NCI-H446 (cell line): ENCODE measurements around the gene ALAD.

ENCODE experiments used
- DNase-seq, 2 experiments: peaks; one replicate each; lab custom pipeline; 2025; lab: John Stamatoyannopoulos, UW

ALAD gene

GRCh38 chr9:113349066-113349444, 52.0 kb downstream of the ALAD start:
- DNase-seq: no peak

GRCh38 chr9:113348437-113348836, 52.6 kb downstream of the ALAD start:
- no peak for DNase-seq

GRCh38 chr9:113345671-113346070, 55.4 kb downstream of the ALAD start:
- no peak for DNase-seq

- DNase-seq: no peak
These were observed 55.9 kb downstream of the ALAD start for GRCh38 chr9:113345190-113345589.

GRCh38 chr9:113343732-113344231, 57.3 kb downstream of the ALAD start:
- peak in 1 of 2 experiments; percentile 37 for DNase-seq

- DNase-seq: no peak
These were observed 59.2 kb downstream of the ALAD start for GRCh38 chr9:113341712-113342410.

GRCh38 chr9:113340011-113340699, 60.9 kb downstream of the ALAD start, which contains the start of gene WDR31:
TSS of gene WDR31 (minus strand) at chr9:113340275. CDS start at chr9:113332022, 8,253 bp downstream.
- DNase-seq: peak; percentile 21 to 75

GRCh38 chr9:113337714-113338113, 63.4 kb downstream of the ALAD start:
- DNase-seq: no peak
